HFFc6 (cell line): ENCODE data around the gene USP10. TPM values are rescaled to one million over a fixed set of nuclear protein-coding genes. Genes with fewer than 3 reads are reported as not detected.

Source experiments
- DNase-seq: peaks from one replicate; pipeline ENCODE4 v3.0.0-alpha.2; 2018
- H3K27ac Mint-ChIP-seq: 2 replicates; pipeline ENCODE4 v1.8.0; 2020; ENCODE audit warnings: mild to moderate bottlenecking, mixed read lengths
- H3K27me3 Mint-ChIP-seq: 2 replicates; pipeline ENCODE4 v1.8.0; 2021; ENCODE audit warnings: mild to moderate bottlenecking, moderate library complexity, mixed read lengths; ENCODE audit not compliant: insufficient read depth
- H3K36me3 Mint-ChIP-seq: 2 replicates; pipeline ENCODE4 v1.8.0; 2021; ENCODE audit warnings: low read depth, mixed read lengths
- H3K4me1 Mint-ChIP-seq: 2 replicates; pipeline ENCODE4 v1.8.0; 2020; ENCODE audit warnings: low read depth, mixed read lengths
- H3K4me3 Mint-ChIP-seq: 2 replicates; pipeline ENCODE4 v1.8.0; 2020; ENCODE audit warnings: mild to moderate bottlenecking, moderate library complexity, mixed read lengths
- H3K9me3 Mint-ChIP-seq: 2 replicates; pipeline ENCODE4 v1.8.0; 2020; ENCODE audit warnings: mild to moderate bottlenecking, mixed read lengths
- total RNA-seq, 6 experiments: library from RNA; stranded (reverse); fragmentation: NEBNext Ultra II Directional; extraction: Animal tissue kit (Norgen Biotek cat#: 25700); gene quantifications; 2 replicates in 1 of 6; 3 replicates in 5 of 6; pipeline ENCODE4 v1.2.3, GENCODE V29; 2021
- TF ChIP-seq, protein P1 (sequence below): fragments of 200-600 bp; sonication (generic); IDR thresholded peaks from 2 replicates; pipeline ENCODE4 v1.5.0; 2021; ENCODE audit warnings: antibody characterized with exemption, mild to moderate bottlenecking

Gene USP10
- total RNA-seq, 6 experiments from 2014 or later: 83.2 to 106 (median 92.3) TPM

DNA sequence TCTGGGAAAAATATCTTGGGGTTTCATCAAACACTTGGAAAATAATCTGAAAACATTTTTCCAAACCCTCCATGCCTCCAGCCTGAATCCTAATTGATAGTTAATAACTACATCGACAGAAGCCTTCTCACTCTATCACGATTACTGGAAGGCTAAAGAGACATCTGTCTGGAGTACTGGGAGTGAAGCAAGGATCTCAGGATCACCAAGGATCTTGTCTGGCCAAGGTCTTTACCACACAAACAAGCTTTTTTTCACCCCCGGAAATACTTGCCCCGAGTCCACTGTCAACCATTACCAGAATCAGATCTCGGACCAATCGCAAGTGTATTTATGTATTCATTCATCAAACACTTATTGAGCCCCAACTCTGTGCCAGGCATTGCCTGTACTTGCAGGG is 91.7 kb downstream of the USP10 start:
- Mint-ChIP-seq H3K27me3 (peaks cover 2% of the 10 kb centered on the region; the same call in 1 of the 2 replicates), H3K4me1 (peaks cover 31% of the 10 kb centered on the region), H3K4me3 (no peak overlapping the region), H3K27ac (no peak overlapping the region), H3K9me3 (no peaks in the 10 kb centered on the region), H3K36me3 (peaks cover 4% of the 10 kb centered on the region; the same call in 1 of the 2 replicates)
- DNase-seq: no peak
- TF ChIP-seq, protein P1, sequence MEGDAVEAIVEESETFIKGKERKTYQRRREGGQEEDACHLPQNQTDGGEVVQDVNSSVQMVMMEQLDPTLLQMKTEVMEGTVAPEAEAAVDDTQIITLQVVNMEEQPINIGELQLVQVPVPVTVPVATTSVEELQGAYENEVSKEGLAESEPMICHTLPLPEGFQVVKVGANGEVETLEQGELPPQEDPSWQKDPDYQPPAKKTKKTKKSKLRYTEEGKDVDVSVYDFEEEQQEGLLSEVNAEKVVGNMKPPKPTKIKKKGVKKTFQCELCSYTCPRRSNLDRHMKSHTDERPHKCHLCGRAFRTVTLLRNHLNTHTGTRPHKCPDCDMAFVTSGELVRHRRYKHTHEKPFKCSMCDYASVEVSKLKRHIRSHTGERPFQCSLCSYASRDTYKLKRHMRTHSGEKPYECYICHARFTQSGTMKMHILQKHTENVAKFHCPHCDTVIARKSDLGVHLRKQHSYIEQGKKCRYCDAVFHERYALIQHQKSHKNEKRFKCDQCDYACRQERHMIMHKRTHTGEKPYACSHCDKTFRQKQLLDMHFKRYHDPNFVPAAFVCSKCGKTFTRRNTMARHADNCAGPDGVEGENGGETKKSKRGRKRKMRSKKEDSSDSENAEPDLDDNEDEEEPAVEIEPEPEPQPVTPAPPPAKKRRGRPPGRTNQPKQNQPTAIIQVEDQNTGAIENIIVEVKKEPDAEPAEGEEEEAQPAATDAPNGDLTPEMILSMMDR: no peak

- no peak overlapping the region for H3K27ac Mint-ChIP-seq
- no peak overlapping the region for H3K4me3 Mint-ChIP-seq
- H3K27me3 Mint-ChIP-seq: no peaks in the 10 kb centered on the region; the same call in 1 of the 2 replicates
- peaks cover 23% of the 10 kb centered on the region for H3K4me1 Mint-ChIP-seq
- H3K9me3 Mint-ChIP-seq: no peaks in the 10 kb centered on the region
- TF ChIP-seq, protein P1: no peak
- DNase-seq: no peak
- peaks cover 4% of the 10 kb centered on the region; the same call in 1 of the 2 replicates for H3K36me3 Mint-ChIP-seq
Observed at GRCh38 chr16:84794186-84794585, 94.4 kb downstream of the USP10 start.

DNA sequence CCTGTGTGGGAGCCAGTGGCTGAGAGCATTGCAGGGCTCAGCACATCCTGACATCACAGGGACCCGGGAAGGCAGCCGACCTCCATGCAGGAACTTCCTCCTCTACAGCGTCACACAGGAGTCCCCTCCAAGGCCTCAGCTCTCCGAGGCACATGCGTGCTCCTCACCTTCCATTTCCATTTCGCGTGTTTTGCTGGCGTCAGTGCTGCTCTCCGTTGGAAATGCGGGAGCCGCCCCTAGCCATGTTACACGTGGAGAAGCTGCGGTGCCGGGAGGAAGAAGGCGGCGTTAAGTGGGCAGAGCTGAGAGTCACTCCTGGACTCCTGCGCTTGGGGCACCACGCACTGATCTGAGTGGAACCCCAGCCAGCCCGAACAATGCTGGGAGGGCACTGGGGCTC is 94.8 kb downstream of the USP10 start:
- Mint-ChIP-seq H3K36me3 (peaks cover 4% of the 10 kb centered on the region; the same call in 1 of the 2 replicates), H3K4me3 (no peak overlapping the region), H3K9me3 (no peaks in the 10 kb centered on the region), H3K27ac (no peak overlapping the region), H3K4me1 (peaks cover 19% of the 10 kb centered on the region), H3K27me3 (no peaks in the 10 kb centered on the region; the same call in 1 of the 2 replicates)
- no peak for DNase-seq
- TF ChIP-seq, protein P1: no peak

GRCh38 chr16:84795329-84796053 is 95.7 kb downstream of the USP10 start:
- Mint-ChIP-seq H3K4me3 (no peak overlapping the region), H3K27me3 (no peaks in the 10 kb centered on the region; the same call in 1 of the 2 replicates), H3K9me3 (no peaks in the 10 kb centered on the region), H3K27ac (peak overlapping the region; percentile 85), H3K36me3 (peaks cover 4% of the 10 kb centered on the region; the same call in 1 of the 2 replicates), H3K4me1 (peaks cover 11% of the 10 kb centered on the region)
- TF ChIP-seq, protein P1: no peak
- DNase-seq: peak; percentile 82

GRCh38 chr16:84800158-84800978 is 100.6 kb downstream of the USP10 start:
- peaks cover 5% of the 10 kb centered on the region; the same call in 1 of the 2 replicates for H3K36me3 Mint-ChIP-seq
- TF ChIP-seq, protein P1: no peak
- H3K27ac Mint-ChIP-seq: no peak overlapping the region
- DNase-seq: no peak
- peaks cover 8% of the 10 kb centered on the region for H3K4me1 Mint-ChIP-seq
- H3K9me3 Mint-ChIP-seq: no peaks in the 10 kb centered on the region
- H3K4me3 Mint-ChIP-seq: no peak overlapping the region
- peaks cover 3% of the 10 kb centered on the region; the same call in 1 of the 2 replicates for H3K27me3 Mint-ChIP-seq
